ENCODE results near the gene RC3H2.

RC3H2 gene, protein sequence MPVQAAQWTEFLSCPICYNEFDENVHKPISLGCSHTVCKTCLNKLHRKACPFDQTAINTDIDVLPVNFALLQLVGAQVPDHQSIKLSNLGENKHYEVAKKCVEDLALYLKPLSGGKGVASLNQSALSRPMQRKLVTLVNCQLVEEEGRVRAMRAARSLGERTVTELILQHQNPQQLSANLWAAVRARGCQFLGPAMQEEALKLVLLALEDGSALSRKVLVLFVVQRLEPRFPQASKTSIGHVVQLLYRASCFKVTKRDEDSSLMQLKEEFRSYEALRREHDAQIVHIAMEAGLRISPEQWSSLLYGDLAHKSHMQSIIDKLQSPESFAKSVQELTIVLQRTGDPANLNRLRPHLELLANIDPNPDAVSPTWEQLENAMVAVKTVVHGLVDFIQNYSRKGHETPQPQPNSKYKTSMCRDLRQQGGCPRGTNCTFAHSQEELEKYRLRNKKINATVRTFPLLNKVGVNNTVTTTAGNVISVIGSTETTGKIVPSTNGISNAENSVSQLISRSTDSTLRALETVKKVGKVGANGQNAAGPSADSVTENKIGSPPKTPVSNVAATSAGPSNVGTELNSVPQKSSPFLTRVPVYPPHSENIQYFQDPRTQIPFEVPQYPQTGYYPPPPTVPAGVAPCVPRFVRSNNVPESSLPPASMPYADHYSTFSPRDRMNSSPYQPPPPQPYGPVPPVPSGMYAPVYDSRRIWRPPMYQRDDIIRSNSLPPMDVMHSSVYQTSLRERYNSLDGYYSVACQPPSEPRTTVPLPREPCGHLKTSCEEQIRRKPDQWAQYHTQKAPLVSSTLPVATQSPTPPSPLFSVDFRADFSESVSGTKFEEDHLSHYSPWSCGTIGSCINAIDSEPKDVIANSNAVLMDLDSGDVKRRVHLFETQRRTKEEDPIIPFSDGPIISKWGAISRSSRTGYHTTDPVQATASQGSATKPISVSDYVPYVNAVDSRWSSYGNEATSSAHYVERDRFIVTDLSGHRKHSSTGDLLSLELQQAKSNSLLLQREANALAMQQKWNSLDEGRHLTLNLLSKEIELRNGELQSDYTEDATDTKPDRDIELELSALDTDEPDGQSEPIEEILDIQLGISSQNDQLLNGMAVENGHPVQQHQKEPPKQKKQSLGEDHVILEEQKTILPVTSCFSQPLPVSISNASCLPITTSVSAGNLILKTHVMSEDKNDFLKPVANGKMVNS

DNA sequence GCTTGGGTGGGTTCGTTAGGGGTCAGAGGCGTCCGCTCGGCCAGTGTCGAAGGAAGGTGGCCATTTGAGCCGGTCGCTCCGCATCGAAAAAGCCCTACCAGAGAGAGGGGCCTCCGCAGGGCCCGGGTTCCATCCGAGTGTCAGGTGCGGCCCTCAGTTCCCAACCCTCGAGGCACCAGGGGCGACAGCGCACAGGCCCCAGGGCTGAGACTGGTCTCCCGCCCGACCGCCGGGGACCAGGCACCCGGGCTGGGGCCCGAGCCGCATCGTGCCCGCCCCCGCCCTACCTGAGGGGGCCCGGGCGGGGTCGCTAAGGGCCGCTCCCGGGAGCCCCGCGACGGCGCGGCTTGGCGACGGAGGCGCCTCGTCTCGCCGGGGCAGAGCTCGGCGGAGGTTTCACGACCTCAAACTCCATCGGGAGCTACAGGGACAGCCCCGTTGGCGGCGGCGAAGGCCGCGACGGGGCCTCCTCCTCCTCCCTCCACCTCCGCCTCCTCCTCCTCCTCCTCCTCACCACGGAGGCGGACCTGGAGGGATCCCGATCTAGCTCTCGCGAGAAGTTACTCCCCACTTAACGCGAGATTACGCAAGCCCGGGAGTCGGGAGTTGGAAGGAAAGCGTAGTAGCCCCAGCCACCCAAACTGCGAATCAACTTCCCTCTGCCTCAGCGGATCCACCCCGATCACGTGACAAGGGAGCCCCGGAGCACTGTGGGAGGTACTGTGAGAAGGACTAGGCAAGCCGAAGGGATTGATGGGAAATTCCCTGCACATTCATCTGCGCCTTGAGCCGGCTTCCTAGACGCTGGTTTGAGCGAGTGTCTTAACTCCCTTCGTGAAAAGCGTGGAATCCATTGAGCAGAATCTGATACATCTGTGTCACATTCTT lies at the start of gene RC3H2:
TSS of gene RC3H2 (minus strand) at position 537 of the 888 bp plus-strand sequence. CDS start 7,850 bp downstream, outside the sequence.
- DNase-seq (ENCODE audit: low read depth): peak; percentile 92

DNA sequence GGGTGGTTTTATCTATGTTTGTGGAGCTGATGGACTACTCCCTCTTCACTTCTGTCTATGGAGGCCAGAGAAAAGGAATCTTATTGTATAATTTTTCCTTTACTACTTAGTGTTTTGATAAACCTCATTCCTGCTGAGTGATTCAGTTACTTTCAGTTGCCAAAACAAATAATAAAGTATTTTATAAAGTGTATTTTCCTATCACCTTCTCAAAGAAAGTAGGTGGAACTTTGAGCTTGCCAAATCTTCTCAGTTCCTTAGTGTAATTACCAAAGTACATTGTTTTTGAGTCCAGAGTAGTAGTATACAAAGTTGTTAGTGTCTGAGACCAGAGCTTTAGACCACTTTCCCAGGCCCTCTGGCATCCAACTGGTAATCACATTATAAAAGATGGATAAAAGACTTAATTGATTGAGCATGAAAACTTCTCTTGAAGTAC lies 49.1 kb upstream of the RC3H2 start:
- no peak for DNase-seq (ENCODE audit: low read depth)

DNA sequence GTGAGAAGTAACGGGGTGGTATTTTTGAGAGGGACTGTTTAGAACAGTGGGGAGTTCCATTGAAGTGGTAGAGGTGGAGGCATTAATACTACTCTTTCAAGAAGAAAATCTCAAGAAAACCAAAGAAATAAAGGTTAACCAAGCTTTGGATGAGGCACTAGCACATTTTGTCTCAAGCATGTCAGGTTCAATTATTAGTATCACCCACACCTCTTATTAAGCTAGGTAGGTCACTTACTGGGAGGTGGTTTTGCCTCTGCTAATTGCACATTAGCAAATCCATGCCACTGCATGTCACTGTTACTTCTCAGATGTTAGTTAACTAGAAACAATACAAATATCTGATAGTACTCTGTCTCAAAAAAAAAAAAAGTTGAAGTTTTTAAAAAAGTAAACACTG lies 45.9 kb upstream of the RC3H2 start:
- DNase-seq (ENCODE audit: low read depth): no peak

DNA sequence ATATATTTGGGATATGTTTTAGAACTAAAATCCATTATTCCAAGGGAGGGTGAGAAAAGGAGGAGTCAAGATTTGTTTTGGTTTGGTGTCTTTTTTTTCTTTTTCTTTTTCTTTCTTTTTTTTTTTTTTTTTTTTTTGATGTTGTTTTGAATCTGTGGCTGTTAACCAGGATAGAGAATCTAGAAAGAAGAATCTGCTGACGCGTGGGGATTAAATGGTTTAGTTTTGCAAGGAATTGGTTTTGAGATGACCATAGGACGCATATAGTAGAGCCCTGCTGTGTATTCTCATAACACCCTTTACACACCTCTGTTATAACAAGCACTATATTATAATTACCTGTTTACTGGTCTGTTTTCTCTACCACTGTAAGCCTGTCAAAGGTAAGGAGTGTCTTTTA lies 45.1 kb upstream of the RC3H2 start:
- no peak for DNase-seq (ENCODE audit: low read depth)

DNA sequence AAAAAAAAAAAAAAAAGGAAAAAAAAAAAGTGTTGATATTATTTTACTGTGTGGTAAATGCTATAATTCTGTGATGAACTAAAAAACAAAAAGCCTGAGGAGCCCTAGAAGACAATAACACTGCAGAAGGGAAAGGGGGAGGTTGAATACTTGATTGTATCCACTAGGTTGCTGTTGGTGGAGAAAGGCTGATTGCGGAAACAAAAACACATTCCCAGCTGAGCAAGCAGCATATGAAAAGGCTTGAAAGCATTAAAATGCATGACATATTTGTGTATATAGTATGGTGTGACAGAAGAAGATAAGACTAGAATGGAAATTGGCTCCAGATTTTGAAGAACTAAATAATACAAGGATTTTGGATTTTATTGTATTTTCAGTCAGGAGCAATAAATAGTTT lies 44.5 kb upstream of the RC3H2 start:
- no peak for DNase-seq (ENCODE audit: low read depth)

DNA sequence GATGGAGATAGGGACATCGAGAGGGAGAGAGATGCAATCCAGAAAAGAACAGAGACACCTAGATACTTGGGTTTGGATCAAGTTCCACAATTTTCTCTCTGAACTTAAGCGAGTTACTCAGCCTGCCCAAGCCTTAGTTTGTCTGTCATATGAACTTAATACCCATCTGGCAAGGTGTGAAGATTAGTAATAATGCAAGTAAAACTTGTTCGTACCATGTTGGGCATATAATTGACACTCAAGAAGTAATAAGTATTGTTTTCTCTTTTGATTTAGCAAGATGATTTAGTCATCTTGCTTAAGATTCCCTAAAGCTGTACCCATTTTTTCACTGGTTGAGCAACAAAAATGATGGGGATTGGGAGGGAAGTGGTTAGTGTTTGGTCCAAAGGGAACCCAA lies 43.2 kb upstream of the RC3H2 start:
- DNase-seq (ENCODE audit: low read depth): no peak

DNA sequence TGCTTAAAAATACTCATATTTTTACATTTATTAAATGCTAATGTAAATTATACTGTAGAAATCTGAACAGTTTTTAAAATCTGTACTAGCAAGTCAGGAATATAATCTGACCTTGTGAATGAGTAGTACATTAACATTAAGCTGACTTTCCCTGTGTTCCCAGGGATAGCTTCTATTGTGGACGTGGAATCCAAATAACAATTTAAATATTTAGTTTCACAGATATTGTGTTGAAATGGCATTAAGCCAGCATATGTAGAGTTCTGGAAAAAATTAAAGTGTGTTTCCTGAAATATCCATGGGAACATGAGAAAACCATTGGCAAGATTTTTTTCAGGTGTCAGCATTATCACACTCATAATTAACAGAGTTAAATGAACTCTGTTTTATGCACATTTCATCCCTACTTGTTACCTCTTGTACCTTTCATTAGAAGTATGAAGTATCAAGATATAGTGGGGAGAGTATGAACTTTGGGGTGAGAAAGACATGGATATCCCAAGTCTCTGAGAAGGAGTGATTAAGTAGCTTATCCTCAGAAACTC lies 41.4 kb upstream of the RC3H2 start:
- no peak for DNase-seq (ENCODE audit: low read depth)

DNA sequence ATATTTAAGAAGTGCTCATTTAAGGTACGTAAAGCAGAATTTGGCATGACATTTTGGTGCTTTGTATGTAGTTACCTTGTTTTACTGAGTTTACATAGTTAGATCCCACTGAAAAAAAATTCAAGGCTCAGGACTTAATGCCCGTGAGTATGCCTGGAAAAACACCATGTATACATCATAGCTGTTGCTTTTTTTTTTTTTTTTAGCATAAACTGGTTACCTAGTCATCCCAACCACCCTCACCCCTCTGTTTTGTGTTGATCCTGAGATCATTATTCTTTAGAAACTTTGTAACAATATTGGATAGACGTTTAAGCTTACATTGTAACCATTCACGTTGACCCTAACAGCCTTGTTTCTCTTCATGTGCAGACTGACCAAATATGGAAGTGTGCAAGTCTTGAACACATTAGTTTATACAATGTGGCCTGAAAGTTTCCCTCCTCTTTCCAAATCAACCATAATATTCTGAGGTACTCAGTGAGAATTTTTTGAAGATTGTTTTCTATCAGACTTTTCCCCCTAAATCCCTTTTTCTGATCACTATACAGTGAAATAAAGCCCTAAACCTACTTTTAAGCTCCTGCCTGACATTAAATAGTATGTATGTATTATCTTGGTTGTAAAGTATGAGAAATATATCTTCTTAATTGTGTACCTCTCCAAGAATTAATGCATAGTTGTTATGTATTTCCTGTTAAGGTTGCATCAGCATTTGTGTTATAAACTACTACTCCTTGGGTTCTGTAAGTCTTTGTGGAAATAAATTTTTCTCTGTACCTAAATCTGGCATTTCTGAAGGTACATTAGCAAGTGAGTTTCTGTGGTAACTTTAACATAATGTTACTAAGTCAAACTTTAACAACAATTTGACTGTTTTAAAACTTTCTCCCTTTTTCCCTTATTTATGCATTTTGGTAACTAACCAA lies 40.1 kb upstream of the RC3H2 start:
- DNase-seq (ENCODE audit: low read depth): no peak

DNA sequence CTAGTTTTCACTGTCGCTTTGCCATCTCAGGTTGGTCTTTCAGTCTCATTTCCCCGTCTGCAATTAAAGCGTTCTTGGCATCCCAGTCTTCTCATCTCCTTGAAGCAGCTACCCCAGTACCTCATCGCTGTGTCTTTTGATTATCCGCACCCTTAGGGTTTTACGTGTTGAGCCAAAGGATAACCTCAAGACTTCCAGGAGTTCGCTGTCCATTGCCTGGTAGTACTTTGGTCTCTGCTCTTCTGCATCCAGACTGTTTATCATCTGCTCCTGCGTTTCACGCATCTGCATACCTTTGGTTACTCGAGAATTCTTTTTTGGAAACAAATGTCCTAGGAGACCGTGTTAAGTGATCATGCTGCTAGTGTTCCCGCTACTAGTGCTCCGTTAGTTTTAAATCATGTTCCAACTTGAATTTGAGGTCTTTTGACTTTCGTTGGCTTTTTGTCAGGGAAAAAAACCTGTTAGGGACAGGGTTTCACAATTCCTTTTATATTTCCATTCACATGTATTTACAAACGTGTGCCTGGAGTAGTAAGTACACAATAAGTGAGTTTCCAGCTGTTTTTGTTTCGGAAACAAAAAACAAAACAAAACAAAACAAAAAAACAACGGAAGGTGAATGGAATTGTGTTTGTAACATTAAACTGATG lies 36.5 kb upstream of the RC3H2 start:
- no peak for DNase-seq (ENCODE audit: low read depth)

DNA sequence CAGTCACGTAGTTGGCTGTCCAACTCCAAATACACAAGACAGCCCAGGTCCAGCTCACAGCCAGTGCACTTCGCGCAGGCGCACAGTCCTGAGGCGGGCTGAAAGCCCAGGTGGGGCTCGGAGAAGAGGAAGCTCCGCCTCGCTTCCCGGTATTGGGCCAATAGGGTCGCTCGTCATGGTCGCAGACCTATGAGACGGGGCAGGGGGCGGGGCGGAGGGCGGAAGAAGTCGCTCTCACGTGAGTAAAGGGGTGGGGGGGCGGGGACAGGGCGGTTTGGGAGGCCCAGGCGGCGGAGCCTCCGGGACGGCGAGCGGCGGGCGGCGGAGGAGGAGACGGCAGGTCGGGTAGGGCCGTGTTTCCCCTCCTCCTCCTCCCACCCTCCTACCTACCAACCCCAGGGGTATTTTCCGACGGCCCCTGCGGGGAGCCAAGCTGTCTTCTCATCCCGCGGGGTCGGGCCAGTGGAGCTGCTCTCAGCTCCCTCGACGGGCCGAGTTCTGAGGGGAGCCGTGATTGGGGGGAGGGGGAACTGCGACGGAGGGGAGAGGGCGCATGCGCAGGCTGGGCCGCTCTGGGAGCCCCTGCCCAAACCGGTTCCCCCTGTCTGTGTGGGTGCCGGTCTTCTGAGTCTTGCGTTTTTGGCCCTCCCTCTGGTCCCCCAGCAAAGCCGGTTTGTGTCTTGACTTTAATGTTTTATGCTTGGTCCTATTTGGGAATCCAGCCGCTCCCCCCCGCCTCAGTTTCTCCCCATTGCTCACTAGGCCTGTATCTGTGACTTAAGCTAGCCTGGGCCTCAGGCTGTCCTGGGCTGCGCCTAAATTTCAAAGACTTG lies 35.8 kb upstream of the RC3H2 start, which contains the start of gene RABGAP1:
TSS of gene RABGAP1 (plus strand) at position 272 of the 833 bp plus-strand sequence. CDS start 16,040 bp downstream, outside the sequence.
- peak; percentile 98 for DNase-seq (ENCODE audit: low read depth)

DNA sequence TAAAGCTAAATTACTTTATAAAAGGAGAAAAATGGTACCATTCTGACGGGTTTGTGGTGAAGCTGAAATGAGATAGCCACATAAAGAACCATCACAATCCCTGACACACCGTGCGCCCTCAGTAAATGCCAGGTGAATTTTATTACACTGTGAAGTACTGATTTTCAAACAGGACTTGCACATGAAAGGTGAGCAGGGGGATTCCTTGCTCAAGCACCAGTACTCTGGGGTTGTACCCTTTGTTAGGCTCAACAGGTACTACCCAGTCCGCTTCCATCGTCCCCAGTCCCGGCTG lies 35.2 kb upstream of the RC3H2 start:
- no peak for DNase-seq (ENCODE audit: low read depth)

DNA sequence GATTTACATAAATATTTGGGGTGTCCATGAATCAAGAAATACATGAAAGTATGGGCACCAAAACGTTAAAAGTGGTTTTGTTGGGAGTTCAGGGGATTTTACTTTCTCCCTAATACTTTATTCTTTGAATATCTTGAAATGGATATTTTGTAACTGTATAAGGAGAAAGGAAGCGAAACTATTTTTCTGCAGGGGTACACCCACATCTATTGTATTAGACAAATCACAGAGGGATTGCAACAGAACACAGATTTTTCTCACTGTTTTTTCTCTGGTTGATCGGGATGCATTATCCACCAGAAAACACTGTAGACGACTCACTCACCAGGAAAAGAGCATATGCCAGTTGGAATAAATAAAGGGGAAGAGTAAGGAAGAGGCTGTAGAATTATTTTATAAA lies 34.4 kb upstream of the RC3H2 start:
- no peak for DNase-seq (ENCODE audit: low read depth)

DNA sequence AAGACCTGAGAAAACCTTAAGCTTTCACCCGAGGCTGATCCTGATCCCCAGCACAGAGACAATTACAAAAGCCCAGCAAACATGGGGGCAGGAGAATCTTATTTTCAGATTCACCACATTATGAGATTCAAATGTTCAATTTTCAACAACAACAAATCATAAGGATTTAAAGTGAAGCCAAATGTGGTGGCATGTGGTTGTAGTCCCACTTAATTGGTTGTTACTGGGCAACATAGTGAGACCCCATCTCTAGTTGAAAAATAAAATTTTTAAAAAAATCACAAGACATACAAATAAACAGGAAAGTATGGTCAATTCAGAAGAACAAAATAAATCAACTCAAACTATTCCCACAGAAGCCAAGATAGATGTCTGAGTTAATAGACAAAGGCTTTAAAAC lies 31.7 kb upstream of the RC3H2 start:
- no peak for DNase-seq (ENCODE audit: low read depth)

DNA sequence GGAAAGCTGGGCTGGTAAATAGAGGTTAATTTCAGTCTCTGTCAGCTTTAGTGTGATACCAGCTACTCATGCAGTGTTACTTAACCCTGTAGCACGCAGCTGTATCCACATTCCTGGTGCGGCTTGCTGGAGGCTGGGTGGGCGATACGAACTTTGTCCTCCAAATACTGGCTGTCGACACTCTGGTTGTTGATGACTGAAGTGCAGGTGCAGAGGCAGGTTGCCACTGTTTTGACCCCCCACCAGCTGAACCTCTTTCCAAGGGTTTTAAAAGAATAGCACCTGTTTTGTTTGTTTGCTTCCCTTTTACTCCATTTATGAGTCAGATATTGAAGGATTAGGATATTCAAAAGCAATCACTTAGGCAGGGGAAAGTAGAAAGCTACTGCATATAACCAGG lies 31.3 kb upstream of the RC3H2 start:
- DNase-seq (ENCODE audit: low read depth): no peak

DNA sequence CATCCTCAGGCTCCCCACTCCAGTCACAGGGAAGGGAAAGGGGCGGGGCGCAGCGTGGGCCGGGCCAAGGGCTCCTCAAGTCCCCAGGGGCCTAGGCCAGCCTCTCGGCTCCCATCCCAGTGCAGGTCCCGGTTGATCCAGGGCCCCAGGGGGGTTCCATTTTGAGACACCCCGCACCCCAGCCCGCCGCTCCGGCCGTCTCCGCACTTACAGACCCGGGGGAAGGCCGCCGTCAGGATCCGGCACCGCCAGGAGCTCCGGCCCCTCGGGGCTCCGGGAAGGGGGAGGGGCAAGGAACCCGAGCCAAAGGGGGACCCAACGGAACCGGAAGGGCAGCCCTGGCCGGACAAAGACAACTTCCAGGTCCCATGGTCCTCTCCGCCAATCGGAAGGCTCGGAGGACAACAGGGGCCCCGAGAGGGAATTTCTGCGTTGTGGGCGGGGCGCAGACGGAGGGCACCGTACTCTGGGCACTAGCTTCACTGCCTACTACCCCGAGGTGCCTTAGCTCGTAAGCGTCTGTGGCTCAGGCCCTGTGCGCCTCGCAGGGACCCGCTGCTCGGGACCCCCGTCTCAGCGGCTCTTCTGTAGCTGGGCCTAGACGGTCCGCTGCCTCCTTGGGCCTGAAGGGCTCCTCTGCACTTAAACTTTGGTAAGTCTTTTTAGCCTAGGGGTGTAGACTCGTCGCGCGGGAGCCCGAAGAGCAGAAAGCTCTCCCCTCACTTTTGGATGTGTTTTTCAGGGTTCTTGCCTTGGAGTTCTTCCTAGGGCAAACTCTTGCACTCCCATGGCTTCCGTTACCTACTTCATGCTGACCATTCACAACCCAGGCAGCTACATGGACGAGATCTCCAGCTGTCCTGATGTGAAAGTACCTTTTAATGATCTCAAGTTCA lies 26.3 kb upstream of the RC3H2 start, which contains the start of gene ZBTB26:
TSS of gene ZBTB26 (minus strand) at position 287 of the 896 bp plus-strand sequence. CDS start 11,578 bp downstream, outside the sequence.
- DNase-seq (ENCODE audit: low read depth): peak; percentile 79

DNA sequence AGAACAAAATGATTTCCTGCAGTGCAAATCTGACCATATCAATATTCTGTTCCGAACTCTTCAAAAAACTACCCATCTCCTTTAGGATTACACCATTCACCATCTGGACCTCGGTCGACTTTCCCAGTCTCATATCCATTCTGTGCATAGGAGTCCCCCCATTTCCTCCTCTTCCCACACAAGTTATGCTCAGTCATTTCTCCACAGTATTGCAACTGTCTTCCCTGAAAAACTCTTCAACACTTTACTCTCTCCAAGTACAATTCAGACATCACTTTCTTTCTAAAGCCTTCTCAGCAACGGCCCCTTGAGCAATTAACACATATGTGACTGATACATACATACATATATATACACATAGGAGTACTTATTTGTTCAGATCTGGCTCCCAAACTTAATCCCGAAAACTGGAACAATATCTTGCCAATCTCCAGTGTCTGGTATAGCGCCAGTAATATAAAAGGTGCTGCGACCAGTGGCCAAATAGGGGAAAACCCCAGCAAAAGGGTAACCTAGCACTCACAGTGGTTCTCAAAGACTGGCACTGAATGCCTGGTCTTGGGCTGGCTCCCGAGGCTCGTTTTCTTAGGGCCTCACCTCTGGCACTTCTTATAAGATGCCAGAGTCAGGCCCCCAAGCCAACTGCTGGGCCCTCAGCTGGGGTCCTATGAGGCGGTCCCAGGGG lies 25.5 kb upstream of the RC3H2 start:
- DNase-seq (ENCODE audit: low read depth): no peak
